GM23338 (cell line): ENCODE measurements around the gene EFCAB8. TPM values are rescaled to one million over a fixed set of nuclear protein-coding genes. Genes with fewer than 3 reads are reported as not detected.

Experiments
- ATAC-seq: fragments of 200-7000 bp; cut with Tn5 transposase; 3 replicates; pipeline ENCODE4 v1.9.1; 2020
- DNase-seq: peaks from one replicate; pipeline ENCODE4 v3.0.0-alpha.2; 2015; ENCODE audit warnings: low spot score
- H2AFZ ChIP-seq: fragments of 200-600 bp; sonication (generic); 2 replicates; pipeline ENCODE4 v1.8.0; 2016; ENCODE audit warnings: antibody characterized with exemption, mild to moderate bottlenecking, moderate library complexity
- H3F3A ChIP-seq: fragments of 200-600 bp; sonication (generic); replicated peaks from 2 replicates; pipeline ENCODE4 v1.8.0; 2017; ENCODE audit warnings: antibody characterized with exemption, mixed run types, low read depth
- H3K27ac ChIP-seq: fragments of 200-600 bp; sonication (generic); 2 replicates; pipeline ENCODE4 v1.6.1; 2016; ENCODE audit warnings: low read depth
- H3K27me3 ChIP-seq: fragments of 200-600 bp; sonication (generic); 2 replicates; pipeline ENCODE4 v1.8.0; 2016; ENCODE audit warnings: mild to moderate bottlenecking, mixed run types, moderate library complexity; ENCODE audit not compliant: insufficient read depth
- H3K36me3 ChIP-seq: fragments of 200-600 bp; sonication (generic); 2 replicates; pipeline ENCODE4 v1.8.0; 2016; ENCODE audit warnings: mild to moderate bottlenecking; ENCODE audit not compliant: insufficient read depth
- H3K4me1 ChIP-seq: fragments of 200-600 bp; sonication (generic); 2 replicates; pipeline ENCODE4 v1.8.0; 2016; ENCODE audit warnings: mild to moderate bottlenecking, moderate library complexity; ENCODE audit not compliant: insufficient read depth
- H3K4me2 ChIP-seq: fragments of 200-600 bp; sonication (generic); 2 replicates; pipeline ENCODE4 v1.7.1; 2017; ENCODE audit warnings: mixed run types
- H3K4me3 ChIP-seq: fragments of 200-600 bp; sonication (generic); 2 replicates; pipeline ENCODE4 v1.6.1; 2016; ENCODE audit warnings: mixed run types
- H3K79me2 ChIP-seq: fragments of 200-600 bp; sonication (generic); replicated peaks from 2 replicates; pipeline ENCODE4 v1.8.0; 2017; ENCODE audit warnings: mild to moderate bottlenecking; ENCODE audit not compliant: insufficient read depth
- H3K9me2 ChIP-seq: fragments of 200-600 bp; sonication (generic); 2 replicates; pipeline ENCODE4 v1.8.0; 2017; ENCODE audit not compliant: insufficient read depth
- H4K20me1 ChIP-seq: fragments of 200-600 bp; sonication (generic); replicated peaks from 2 replicates; pipeline ENCODE4 v1.8.0; 2017; ENCODE audit warnings: mild to moderate bottlenecking; ENCODE audit not compliant: insufficient read depth
- H3K27ac Mint-ChIP-seq: 2 replicates; pipeline ENCODE4 v1.8.0; 2020; ENCODE audit warnings: inconsistent platforms, mild to moderate bottlenecking, moderate library complexity, mixed read lengths
- H3K27me3 Mint-ChIP-seq: 3 replicates; pipeline ENCODE4 v1.8.0; 2022; ENCODE audit warnings: low read depth, mild to moderate bottlenecking, moderate library complexity, mixed read lengths, inconsistent platforms; ENCODE audit not compliant: insufficient read depth, poor library complexity
- H3K36me3 Mint-ChIP-seq: 3 replicates; pipeline ENCODE4 v1.8.0; 2021; ENCODE audit warnings: low read depth, mild to moderate bottlenecking, inconsistent platforms, moderate library complexity, mixed read lengths
- H3K4me1 Mint-ChIP-seq: 3 replicates; pipeline ENCODE4 v1.8.0; 2020; ENCODE audit warnings: mild to moderate bottlenecking, inconsistent platforms, mixed read lengths
- H3K4me3 Mint-ChIP-seq: 3 replicates; pipeline ENCODE4 v1.8.0; 2021; ENCODE audit warnings: moderate library complexity, mild to moderate bottlenecking, inconsistent platforms, mixed read lengths
- H3K9me3 Mint-ChIP-seq: 3 replicates; pipeline ENCODE4 v1.8.0; 2020; ENCODE audit warnings: moderate library complexity, mild to moderate bottlenecking, inconsistent platforms, mixed read lengths
- CREB1 ChIP-seq: fragments of 250-450 bp; sonication (Bioruptor Pico); IDR thresholded peaks from 2 replicates; pipeline ENCODE4 v1.5.0; 2020; ENCODE audit warnings: low read depth, mild to moderate bottlenecking, moderate library complexity
- EZH2 ChIP-seq: fragments of 200-600 bp; sonication (generic); IDR thresholded peaks from one replicate; pipeline ENCODE4 v1.8.0; 2017; ENCODE audit warnings: antibody characterized with exemption, mild to moderate bottlenecking, low read depth; ENCODE audit not compliant: unreplicated experiment
- EZH2phosphoT487 ChIP-seq: fragments of 200-600 bp; sonication (generic); IDR thresholded peaks from one replicate; pipeline ENCODE4 v1.8.1; 2018; ENCODE audit warnings: antibody characterized with exemption; ENCODE audit not compliant: unreplicated experiment
- JUNB ChIP-seq: IDR thresholded peaks from one replicate; pipeline ENCODE4 v1.6.1; 2016; ENCODE audit warnings: antibody characterized with exemption; ENCODE audit not compliant: unreplicated experiment
- NANOG ChIP-seq: IDR thresholded peaks from 2 replicates; pipeline ENCODE4 v1.6.1; 2016; ENCODE audit warnings: antibody characterized with exemption, borderline replicate concordance
- POLR2AphosphoS5 ChIP-seq: IDR thresholded peaks from 2 replicates; pipeline ENCODE4 v1.6.1; 2016; ENCODE audit warnings: antibody characterized with exemption, low read depth
- REST ChIP-seq: IDR thresholded peaks from one replicate; pipeline ENCODE4 v1.6.1; 2018; ENCODE audit warnings: antibody characterized with exemption; ENCODE audit not compliant: unreplicated experiment
- STAT1 ChIP-seq: IDR thresholded peaks from one replicate; pipeline ENCODE4 v1.6.1; 2016; ENCODE audit warnings: antibody characterized with exemption; ENCODE audit not compliant: unreplicated experiment
- ZNF114 ChIP-seq: fragments of 250-450 bp; sonication (Bioruptor Pico); IDR thresholded peaks from 2 replicates; pipeline ENCODE4 v1.5.0; 2020; ENCODE audit warnings: mild to moderate bottlenecking, moderate library complexity
- ZNF331 ChIP-seq: fragments of 250-450 bp; sonication (Bioruptor Pico); IDR thresholded peaks from 2 replicates; pipeline ENCODE4 v1.5.0; 2020; ENCODE audit warnings: low read depth, mild to moderate bottlenecking, moderate library complexity
- polyA plus RNA-seq: library from polyadenylated mRNA; unstranded; fragments of >200 nt; fragmentation: Nextera tagmentation; extraction: Ambion mirVana; gene quantifications from 2 replicates; pipeline ENCODE4 v1.2.1, GENCODE V29; 2016
- total RNA-seq: library from RNA; depleted of rRNA; stranded (reverse); fragments of >200 nt; shearing (Covaris generic); gene quantifications from 2 replicates; pipeline ENCODE4 v1.2.3, GENCODE V29; 2014
- TF ChIP-seq, protein P1 (sequence below), 2 experiments: fragments of 200-600 bp in 1 of 2; sonication (generic) in 1 of 2; conservative IDR thresholded peaks; 2 replicates each; pipeline versions ENCODE4 v1.5.1 to v1.6.1; 2016 to 2017; ENCODE audit warnings: antibody characterized with exemption in 2 of 2, low read depth in 2 of 2, mild to moderate bottlenecking in 2 of 2, moderate library complexity in 1 of 2
- TF ChIP-seq, protein P2 (sequence below): IDR thresholded peaks from 2 replicates; pipeline ENCODE4 v1.6.1; 2016; ENCODE audit warnings: antibody characterized with exemption
- TF ChIP-seq, protein P3 (sequence below): fragments of 250-450 bp; sonication (Bioruptor Pico); IDR thresholded peaks from 2 replicates; pipeline ENCODE4 v1.5.0; 2020; ENCODE audit warnings: mild to moderate bottlenecking, moderate library complexity

Gene EFCAB8
- total and polyA plus RNA-seq, 2 experiments from 2014 or later = 0.35 TPM; not detected in 1

DNA sequence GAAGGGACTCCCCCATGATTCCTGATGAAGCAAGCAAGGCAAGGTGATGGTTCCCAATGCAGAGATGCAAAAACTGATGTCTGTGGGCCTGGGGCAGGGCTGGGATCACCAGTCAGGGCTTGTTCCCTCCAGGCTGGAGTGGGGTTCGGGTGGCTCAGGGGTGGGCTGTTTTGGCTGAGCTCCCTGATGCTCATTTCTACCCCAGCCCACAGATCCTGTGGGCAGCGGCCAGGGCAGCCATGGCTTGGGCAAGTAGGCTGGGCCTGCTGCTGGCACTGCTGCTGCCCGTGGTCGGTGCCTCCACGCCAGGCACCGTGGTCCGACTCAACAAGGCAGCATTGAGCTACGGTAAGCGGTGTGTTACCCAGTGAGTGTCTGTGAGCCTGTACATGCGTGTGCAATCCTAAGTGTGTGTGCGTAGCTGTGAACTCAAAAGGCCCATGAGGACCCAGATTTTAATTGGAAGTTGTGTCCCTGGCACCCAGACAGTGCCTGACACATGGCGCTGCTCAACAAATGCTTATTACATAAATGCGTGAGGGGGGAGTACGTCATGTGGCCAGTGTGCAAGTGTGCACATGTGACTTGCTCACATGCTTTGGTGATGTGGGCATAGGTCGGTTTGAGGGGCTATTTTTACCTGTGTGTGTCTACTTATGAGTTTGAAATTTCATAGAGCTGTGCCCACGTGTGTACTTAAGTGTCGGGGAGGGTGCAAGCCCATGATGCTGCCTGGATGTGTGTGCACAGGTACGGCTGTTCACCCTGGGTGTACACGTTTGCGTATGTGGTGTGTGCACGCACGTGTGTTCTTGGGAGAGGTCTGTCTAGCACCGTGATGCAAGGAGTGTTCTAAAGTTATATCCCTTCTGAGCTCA, 149.9 kb downstream of the EFCAB8 start:
- Histone ChIP-seq H3F3A (no peaks in the 10 kb centered on the region), H3K79me2 (no peaks in the 10 kb centered on the region), H3K9me2 (no peaks in the 10 kb centered on the region), H4K20me1 (no peaks in the 10 kb centered on the region), H3K36me3 (no peaks in the 10 kb centered on the region), H3K4me1 (no peaks in the 10 kb centered on the region), H3K4me3 (no peak overlapping the region), H3K4me2 (no peak overlapping the region), H2AFZ (no peak overlapping the region), H3K27ac (no peak overlapping the region), H3K27me3 (no peaks in the 10 kb centered on the region)
- ATAC-seq = no peak
- DNase-seq = no peak
- no peak for TF ChIP-seq JUNB
- no peak for TF ChIP-seq EZH2phosphoT487
- no peak for TF ChIP-seq ZNF331
- TF ChIP-seq CREB1 (CRISPR knock-in tag) = no peak
- no peak for TF ChIP-seq REST
- no peak for TF ChIP-seq EZH2
- no peak for TF ChIP-seq NANOG
- no peak for TF ChIP-seq POLR2AphosphoS5
- TF ChIP-seq, protein P1, sequence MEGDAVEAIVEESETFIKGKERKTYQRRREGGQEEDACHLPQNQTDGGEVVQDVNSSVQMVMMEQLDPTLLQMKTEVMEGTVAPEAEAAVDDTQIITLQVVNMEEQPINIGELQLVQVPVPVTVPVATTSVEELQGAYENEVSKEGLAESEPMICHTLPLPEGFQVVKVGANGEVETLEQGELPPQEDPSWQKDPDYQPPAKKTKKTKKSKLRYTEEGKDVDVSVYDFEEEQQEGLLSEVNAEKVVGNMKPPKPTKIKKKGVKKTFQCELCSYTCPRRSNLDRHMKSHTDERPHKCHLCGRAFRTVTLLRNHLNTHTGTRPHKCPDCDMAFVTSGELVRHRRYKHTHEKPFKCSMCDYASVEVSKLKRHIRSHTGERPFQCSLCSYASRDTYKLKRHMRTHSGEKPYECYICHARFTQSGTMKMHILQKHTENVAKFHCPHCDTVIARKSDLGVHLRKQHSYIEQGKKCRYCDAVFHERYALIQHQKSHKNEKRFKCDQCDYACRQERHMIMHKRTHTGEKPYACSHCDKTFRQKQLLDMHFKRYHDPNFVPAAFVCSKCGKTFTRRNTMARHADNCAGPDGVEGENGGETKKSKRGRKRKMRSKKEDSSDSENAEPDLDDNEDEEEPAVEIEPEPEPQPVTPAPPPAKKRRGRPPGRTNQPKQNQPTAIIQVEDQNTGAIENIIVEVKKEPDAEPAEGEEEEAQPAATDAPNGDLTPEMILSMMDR (conservative IDR thresholded peaks at IDR 0.05; ENCODE audit: low read depth in 2 of 2) = no peak
- TF ChIP-seq ZNF114 (CRISPR knock-in tag) = no peak
- no peak for TF ChIP-seq STAT1
- TF ChIP-seq, protein P2, sequence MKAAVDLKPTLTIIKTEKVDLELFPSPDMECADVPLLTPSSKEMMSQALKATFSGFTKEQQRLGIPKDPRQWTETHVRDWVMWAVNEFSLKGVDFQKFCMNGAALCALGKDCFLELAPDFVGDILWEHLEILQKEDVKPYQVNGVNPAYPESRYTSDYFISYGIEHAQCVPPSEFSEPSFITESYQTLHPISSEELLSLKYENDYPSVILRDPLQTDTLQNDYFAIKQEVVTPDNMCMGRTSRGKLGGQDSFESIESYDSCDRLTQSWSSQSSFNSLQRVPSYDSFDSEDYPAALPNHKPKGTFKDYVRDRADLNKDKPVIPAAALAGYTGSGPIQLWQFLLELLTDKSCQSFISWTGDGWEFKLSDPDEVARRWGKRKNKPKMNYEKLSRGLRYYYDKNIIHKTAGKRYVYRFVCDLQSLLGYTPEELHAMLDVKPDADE = no peak
- TF ChIP-seq, protein P3, sequence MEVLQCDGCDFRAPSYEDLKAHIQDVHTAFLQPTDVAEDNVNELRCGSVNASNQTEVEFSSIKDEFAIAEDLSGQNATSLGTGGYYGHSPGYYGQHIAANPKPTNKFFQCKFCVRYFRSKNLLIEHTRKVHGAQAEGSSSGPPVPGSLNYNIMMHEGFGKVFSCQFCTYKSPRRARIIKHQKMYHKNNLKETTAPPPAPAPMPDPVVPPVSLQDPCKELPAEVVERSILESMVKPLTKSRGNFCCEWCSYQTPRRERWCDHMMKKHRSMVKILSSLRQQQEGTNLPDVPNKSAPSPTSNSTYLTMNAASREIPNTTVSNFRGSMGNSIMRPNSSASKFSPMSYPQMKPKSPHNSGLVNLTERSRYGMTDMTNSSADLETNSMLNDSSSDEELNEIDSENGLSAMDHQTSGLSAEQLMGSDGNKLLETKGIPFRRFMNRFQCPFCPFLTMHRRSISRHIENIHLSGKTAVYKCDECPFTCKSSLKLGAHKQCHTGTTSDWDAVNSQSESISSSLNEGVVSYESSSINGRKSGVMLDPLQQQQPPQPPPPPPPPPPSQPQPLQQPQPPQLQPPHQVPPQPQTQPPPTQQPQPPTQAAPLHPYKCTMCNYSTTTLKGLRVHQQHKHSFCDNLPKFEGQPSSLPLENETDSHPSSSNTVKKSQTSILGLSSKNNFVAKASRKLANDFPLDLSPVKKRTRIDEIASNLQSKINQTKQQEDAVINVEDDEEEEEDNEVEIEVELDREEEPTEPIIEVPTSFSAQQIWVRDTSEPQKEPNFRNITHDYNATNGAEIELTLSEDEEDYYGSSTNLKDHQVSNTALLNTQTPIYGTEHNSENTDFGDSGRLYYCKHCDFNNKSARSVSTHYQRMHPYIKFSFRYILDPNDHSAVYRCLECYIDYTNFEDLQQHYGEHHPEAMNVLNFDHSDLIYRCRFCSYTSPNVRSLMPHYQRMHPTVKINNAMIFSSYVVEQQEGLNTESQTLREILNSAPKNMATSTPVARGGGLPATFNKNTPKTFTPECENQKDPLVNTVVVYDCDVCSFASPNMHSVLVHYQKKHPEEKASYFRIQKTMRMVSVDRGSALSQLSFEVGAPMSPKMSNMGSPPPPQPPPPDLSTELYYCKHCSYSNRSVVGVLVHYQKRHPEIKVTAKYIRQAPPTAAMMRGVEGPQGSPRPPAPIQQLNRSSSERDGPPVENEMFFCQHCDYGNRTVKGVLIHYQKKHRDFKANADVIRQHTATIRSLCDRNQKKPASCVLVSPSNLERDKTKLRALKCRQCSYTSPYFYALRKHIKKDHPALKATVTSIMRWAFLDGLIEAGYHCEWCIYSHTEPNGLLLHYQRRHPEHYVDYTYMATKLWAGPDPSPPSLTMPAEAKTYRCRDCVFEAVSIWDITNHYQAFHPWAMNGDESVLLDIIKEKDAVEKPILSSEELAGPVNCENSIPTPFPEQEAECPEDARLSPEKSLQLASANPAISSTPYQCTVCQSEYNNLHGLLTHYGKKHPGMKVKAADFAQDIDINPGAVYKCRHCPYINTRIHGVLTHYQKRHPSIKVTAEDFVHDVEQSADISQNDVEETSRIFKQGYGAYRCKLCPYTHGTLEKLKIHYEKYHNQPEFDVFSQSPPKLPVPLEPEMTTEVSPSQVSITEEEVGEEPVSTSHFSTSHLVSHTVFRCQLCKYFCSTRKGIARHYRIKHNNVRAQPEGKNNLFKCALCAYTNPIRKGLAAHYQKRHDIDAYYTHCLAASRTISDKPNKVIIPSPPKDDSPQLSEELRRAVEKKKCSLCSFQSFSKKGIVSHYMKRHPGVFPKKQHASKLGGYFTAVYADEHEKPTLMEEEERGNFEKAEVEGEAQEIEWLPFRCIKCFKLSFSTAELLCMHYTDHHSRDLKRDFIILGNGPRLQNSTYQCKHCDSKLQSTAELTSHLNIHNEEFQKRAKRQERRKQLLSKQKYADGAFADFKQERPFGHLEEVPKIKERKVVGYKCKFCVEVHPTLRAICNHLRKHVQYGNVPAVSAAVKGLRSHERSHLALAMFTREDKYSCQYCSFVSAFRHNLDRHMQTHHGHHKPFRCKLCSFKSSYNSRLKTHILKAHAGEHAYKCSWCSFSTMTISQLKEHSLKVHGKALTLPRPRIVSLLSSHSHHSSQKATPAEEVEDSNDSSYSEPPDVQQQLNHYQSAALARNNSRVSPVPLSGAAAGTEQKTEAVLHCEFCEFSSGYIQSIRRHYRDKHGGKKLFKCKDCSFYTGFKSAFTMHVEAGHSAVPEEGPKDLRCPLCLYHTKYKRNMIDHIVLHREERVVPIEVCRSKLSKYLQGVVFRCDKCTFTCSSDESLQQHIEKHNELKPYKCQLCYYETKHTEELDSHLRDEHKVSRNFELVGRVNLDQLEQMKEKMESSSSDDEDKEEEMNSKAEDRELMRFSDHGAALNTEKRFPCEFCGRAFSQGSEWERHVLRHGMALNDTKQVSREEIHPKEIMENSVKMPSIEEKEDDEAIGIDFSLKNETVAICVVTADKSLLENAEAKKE (CRISPR knock-in tag) = no peak
- H3K4me1 Mint-ChIP-seq = peaks cover 2% of the 10 kb centered on the region; the same call in 1 of the 3 replicates
- no peak overlapping the region for H3K4me3 Mint-ChIP-seq
- peaks cover 4% of the 10 kb centered on the region; the same call in 2 of the 3 replicates for H3K9me3 Mint-ChIP-seq
- H3K27me3 Mint-ChIP-seq = peaks cover 14% of the 10 kb centered on the region
- H3K27ac Mint-ChIP-seq = no peak overlapping the region
- H3K36me3 Mint-ChIP-seq = peaks cover 3% of the 10 kb centered on the region; the same call in 1 of the 3 replicates
